Measurements from ENCODE around the gene FBLN2.

The FBLN2 gene

GRCh38 chr3:13539292-13539638 lies 9.7 kb upstream of the FBLN2 start:
- no peak overlapping the region for H3K4me3 ChIP-seq (replicated peaks; ENCODE audit: insufficient read depth, low read length)
- H3K27ac ChIP-seq (replicated peaks) = no peak overlapping the region
- TF ChIP-seq SPI1 (IDR thresholded peaks at IDR 0.05; ENCODE audit: borderline replicate concordance, low read depth) = no peak
- no peak for TF ChIP-seq CTCF (IDR thresholded peaks at IDR 0.05; ENCODE audit: insufficient read depth, low read length)
- TF ChIP-seq REST (IDR thresholded peaks at IDR 0.05; ENCODE audit: insufficient replicate concordance, low read depth) = no peak
- no peak for TF ChIP-seq GABPA (IDR thresholded peaks at IDR 0.05; ENCODE audit: low read depth)
- TF ChIP-seq POLR2AphosphoS5 (IDR thresholded peaks at IDR 0.05; ENCODE audit: low read depth) = no peak
- H3K27me3 ChIP-seq (ENCODE audit: insufficient read depth, poor library complexity, severe bottlenecking) = no peaks in the 10 kb centered on the region
- no peak for DNase-seq (ENCODE audit: low read depth in 1 of 2, low spot score in 1 of 2)

GRCh38 chr3:13539671-13540070 lies 9.3 kb upstream of the FBLN2 start:
- Histone ChIP-seq H3K27me3 (ENCODE audit: insufficient read depth, poor library complexity, severe bottlenecking) (no peaks in the 10 kb centered on the region), H3K4me3 (replicated peaks; ENCODE audit: insufficient read depth, low read length) (no peak overlapping the region), H3K27ac (replicated peaks) (no peak overlapping the region)
- no peak for DNase-seq (ENCODE audit: low read depth in 1 of 2, low spot score in 1 of 2)
- TF ChIP-seq CTCF (IDR thresholded peaks at IDR 0.05; ENCODE audit: insufficient read depth, low read length) (no peak), GABPA (IDR thresholded peaks at IDR 0.05; ENCODE audit: low read depth) (no peak), SPI1 (IDR thresholded peaks at IDR 0.05; ENCODE audit: borderline replicate concordance, low read depth) (no peak), POLR2AphosphoS5 (IDR thresholded peaks at IDR 0.05; ENCODE audit: low read depth) (no peak), REST (IDR thresholded peaks at IDR 0.05; ENCODE audit: insufficient replicate concordance, low read depth) (no peak)

- H3K4me3 ChIP-seq (replicated peaks; ENCODE audit: insufficient read depth, low read length) = no peak overlapping the region
- no peak for DNase-seq (ENCODE audit: low read depth in 1 of 2, low spot score in 1 of 2)
- no peaks in the 10 kb centered on the region for H3K27me3 ChIP-seq (ENCODE audit: insufficient read depth, poor library complexity, severe bottlenecking)
- no peak overlapping the region for H3K27ac ChIP-seq (replicated peaks)
- TF ChIP-seq CTCF (IDR thresholded peaks at IDR 0.05; ENCODE audit: insufficient read depth, low read length) = no peak
- no peak for TF ChIP-seq SPI1 (IDR thresholded peaks at IDR 0.05; ENCODE audit: borderline replicate concordance, low read depth)
- no peak for TF ChIP-seq POLR2AphosphoS5 (IDR thresholded peaks at IDR 0.05; ENCODE audit: low read depth)
- no peak for TF ChIP-seq GABPA (IDR thresholded peaks at IDR 0.05; ENCODE audit: low read depth)
- TF ChIP-seq REST (IDR thresholded peaks at IDR 0.05; ENCODE audit: insufficient replicate concordance, low read depth) = no peak
Observed at GRCh38 chr3:13540297-13540995, 8.5 kb upstream of the FBLN2 start.

All from HL-60 (cell line).